Keratinocyte (primary cell): ENCODE data around the gene CDK17. TPM values are rescaled to one million over a fixed set of nuclear protein-coding genes. Genes with fewer than 3 reads are reported as not detected.

Source experiments
- DNase-seq: peaks from one replicate; pipeline ENCODE4 v3.0.0-alpha.2; 2011; ENCODE audit warnings: low read depth, missing footprints, low spot score
- FAIRE-seq: peaks from 2 replicates; lab custom pipeline; 2011; peaks lifted over from hg19 to GRCh38; lab: Jason Lieb, UNC
- H2AFZ ChIP-seq: 2 replicates; pipeline ENCODE4 v1.6.0; 2012; ENCODE audit warnings: low read length, control low read depth, inconsistent platforms; ENCODE audit not compliant: control insufficient read depth
- H3K27ac ChIP-seq: 2 replicates; pipeline ENCODE4 v1.5.1; 2011; ENCODE audit warnings: low read length; ENCODE audit not compliant: control insufficient read depth, insufficient read depth
- H3K27me3 ChIP-seq: 3 replicates; pipeline ENCODE4 v1.6.0; 2011; ENCODE audit warnings: low read length; ENCODE audit not compliant: control insufficient read depth, insufficient read depth; ENCODE audit errors: extremely low read depth
- H3K36me3 ChIP-seq, 2 experiments: 2 replicates in 1 of 2; 3 replicates in 1 of 2; pipeline ENCODE4 v1.5.1; 2011; ENCODE audit warnings: low read length in 2 of 2, mild to moderate bottlenecking in 1 of 2; ENCODE audit not compliant: control insufficient read depth in 2 of 2, insufficient read depth in 2 of 2; ENCODE audit errors: extremely low read depth in 1 of 2
- H3K4me1 ChIP-seq: 3 replicates; pipeline ENCODE4 v1.5.1; 2011; ENCODE audit warnings: low read length; ENCODE audit not compliant: control insufficient read depth, insufficient read depth; ENCODE audit errors: extremely low read depth
- H3K4me2 ChIP-seq: 3 replicates; pipeline ENCODE4 v1.6.0; 2011; ENCODE audit warnings: low read depth, low read length; ENCODE audit not compliant: control insufficient read depth, insufficient read depth; ENCODE audit errors: extremely low read depth
- H3K4me3 ChIP-seq, 3 experiments: fragments of 200-600 bp in 1 of 3; sonication (generic) in 1 of 3; 2 replicates in 2 of 3; 3 replicates in 1 of 3; pipeline ENCODE4 v1.5.1; 2011 to 2016; ENCODE audit warnings: low read length in 3 of 3, mild to moderate bottlenecking in 3 of 3, control low read depth in 2 of 3, inconsistent platforms in 1 of 3, low read depth in 1 of 3, mixed read lengths in 1 of 3, mixed run types in 1 of 3, moderate library complexity in 1 of 3; ENCODE audit not compliant: control insufficient read depth in 2 of 3, insufficient read depth in 2 of 3; ENCODE audit errors: extremely low read depth in 1 of 3
- H3K79me2 ChIP-seq: 2 replicates; pipeline ENCODE4 v1.6.0; 2012; ENCODE audit warnings: low read length; ENCODE audit not compliant: control insufficient read depth, insufficient read depth
- H3K9ac ChIP-seq: 3 replicates; pipeline ENCODE4 v1.6.0; 2011; ENCODE audit warnings: low read length; ENCODE audit not compliant: control insufficient read depth, insufficient read depth; ENCODE audit errors: extremely low read depth
- H3K9me1 ChIP-seq: 3 replicates; pipeline ENCODE4 v1.6.0; 2011; ENCODE audit warnings: low read length; ENCODE audit not compliant: control insufficient read depth, insufficient read depth; ENCODE audit errors: extremely low read depth
- H3K9me3 ChIP-seq: 2 replicates; pipeline ENCODE4 v1.5.1; 2012; ENCODE audit warnings: low read depth, low read length; ENCODE audit not compliant: control insufficient read depth
- H4K20me1 ChIP-seq: 3 replicates; pipeline ENCODE4 v1.6.0; 2011; ENCODE audit warnings: low read length; ENCODE audit not compliant: control insufficient read depth, insufficient read depth; ENCODE audit errors: extremely low read depth
- CTCF ChIP-seq, 3 experiments: IDR thresholded peaks in 1 of 3; conservative IDR thresholded peaks in 1 of 3; optimal IDR thresholded peaks in 1 of 3; 2 replicates in 2 of 3; 3 replicates in 1 of 3; pipeline versions ENCODE3 to v1.5.1; 2011; ENCODE audit warnings: low read length in 3 of 3, mild to moderate bottlenecking in 3 of 3, moderate library complexity in 2 of 3, control low read depth in 1 of 3, inconsistent platforms in 1 of 3; ENCODE audit not compliant: insufficient read depth in 2 of 3; ENCODE audit errors: extremely low read depth in 1 of 3
- EZH2 ChIP-seq: IDR thresholded peaks from one replicate; pipeline ENCODE4 v1.6.1; 2012; ENCODE audit warnings: inconsistent platforms, mild to moderate bottlenecking, low read length, moderate library complexity
- dilution Hi-C: fragments of 300-500 bp; cut with MboI; formaldehyde crosslinking; loops from one replicate; pipeline ENCODE4 v1.7.0; 2020; ENCODE audit warnings: low sequenced_read_pairs; ENCODE audit not compliant: extremely low pct_ligation_motif_present
- polyA plus RNA-seq, 5 experiments: library from polyadenylated mRNA; depleted of rRNA in 3 of 5; stranded (reverse) in 3 of 5; stranded (forward) in 1 of 5; unstranded in 1 of 5; fragments of >200 nt; gene quantifications; 1 replicate in 1 of 5; 2 replicates in 3 of 5; 3 replicates in 1 of 5; pipeline versions ENCODE4 v1.2.1 to v1.2.3, GENCODE V29; 2011 to 2012; ENCODE audit warnings: missing spikeins in 2 of 5, low read depth in 1 of 5, low replicate concordance in 1 of 5

CDK17 gene
- polyA plus RNA-seq, 1 donor (not counting 4 experiments of a cell fraction or from before 2014, with no cell fraction given) = 33.0 TPM

DNA sequence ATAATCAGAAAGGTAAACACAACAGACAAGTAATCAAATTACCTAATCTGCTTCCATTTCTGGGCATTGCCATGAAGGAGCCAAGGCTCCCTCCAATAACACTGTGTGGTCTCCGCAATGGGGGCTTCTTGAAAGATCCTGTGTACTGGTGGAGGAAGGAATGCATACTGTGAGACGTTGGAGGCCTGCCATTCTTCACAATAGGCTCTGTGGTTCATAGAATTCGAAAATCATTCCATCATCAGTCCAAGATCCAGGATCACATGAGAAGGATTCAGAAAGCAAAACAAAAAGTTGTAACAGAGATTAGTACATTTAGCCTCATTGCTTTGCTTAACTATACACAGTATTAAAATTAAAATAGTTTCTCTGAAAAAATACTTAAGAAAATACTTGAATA is 76.3 kb downstream of the CDK17 start:
- Histone ChIP-seq H3K36me3 (peaks cover 1 to 16% of the 10 kb centered on the region in 2 experiments), H3K9me1 (no peaks in the 10 kb centered on the region), H3K79me2 (peaks cover 66% of the 10 kb centered on the region), H4K20me1 (peaks cover 4% of the 10 kb centered on the region), H3K9ac (no peak overlapping the region), H3K27ac (no peak overlapping the region), H3K9me3 (no peaks in the 10 kb centered on the region), H3K27me3 (no peaks in the 10 kb centered on the region), H3K4me3 (no peak overlapping the region), H2AFZ (no peak overlapping the region), H3K4me2 (no peak overlapping the region), H3K4me1 (peaks cover 7% of the 10 kb centered on the region)
- dilution Hi-C loops = no loop called here
- DNase-seq (no peak), FAIRE-seq (no peak)
- TF ChIP-seq CTCF (optimal IDR thresholded peaks at IDR 0.05 in 1 of 3, IDR thresholded peaks at IDR 0.05 in 1 of 3, conservative IDR thresholded peaks at IDR 0.05 in 1 of 3; ENCODE audit: extremely low read depth in 1 of 3, insufficient read depth in 2 of 3, low read length in 3 of 3) = no peak
- no peak for TF ChIP-seq EZH2

DNA sequence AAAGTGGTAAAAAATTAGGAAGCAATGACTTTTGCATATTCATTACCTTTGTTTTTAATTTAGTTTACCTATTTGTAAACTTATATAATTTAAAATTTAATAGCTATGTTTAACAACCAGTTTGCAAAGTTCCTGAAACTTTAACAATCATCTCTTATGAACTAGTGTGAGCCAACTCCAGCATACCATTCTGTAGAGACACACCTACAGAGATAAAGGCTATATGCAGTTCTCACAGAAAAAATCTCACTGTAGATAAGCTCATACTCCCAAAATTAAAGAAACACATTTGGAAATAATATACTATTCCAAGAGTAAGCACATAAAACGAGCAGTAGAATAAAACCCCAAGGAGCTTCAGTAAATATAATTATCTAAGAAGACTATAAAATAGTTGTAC is 77.5 kb downstream of the CDK17 start:
- no peaks in the 10 kb centered on the region for H3K9me3 ChIP-seq
- FAIRE-seq (no peak), DNase-seq (no peak)
- peaks cover 1 to 16% of the 10 kb centered on the region in 2 experiments for H3K36me3 ChIP-seq
- peaks cover 7% of the 10 kb centered on the region for H3K4me1 ChIP-seq
- no peak overlapping the region for H2AFZ ChIP-seq
- H3K9ac ChIP-seq = no peak overlapping the region
- H3K27ac ChIP-seq = no peak overlapping the region
- dilution Hi-C loops = no loop called here
- no peaks in the 10 kb centered on the region for H3K27me3 ChIP-seq
- peaks cover 4% of the 10 kb centered on the region for H4K20me1 ChIP-seq
- H3K4me3 ChIP-seq = no peak overlapping the region
- H3K4me2 ChIP-seq = no peak overlapping the region
- H3K79me2 ChIP-seq = peaks cover 55% of the 10 kb centered on the region
- H3K9me1 ChIP-seq = no peaks in the 10 kb centered on the region
- no peak for TF ChIP-seq CTCF (optimal IDR thresholded peaks at IDR 0.05 in 1 of 3, IDR thresholded peaks at IDR 0.05 in 1 of 3, conservative IDR thresholded peaks at IDR 0.05 in 1 of 3; ENCODE audit: extremely low read depth in 1 of 3, insufficient read depth in 2 of 3, low read length in 3 of 3)
- no peak for TF ChIP-seq EZH2
